Astrocyte of the spinal cord (primary cell): ENCODE measurements around the gene PSMA7.

Experiments used
- DNase-seq: peaks from one replicate; pipeline ENCODE4 v3.0.0; 2011; ENCODE audit warnings: low read depth, low spot score
- H3K4me3 ChIP-seq: 2 replicates; pipeline ENCODE4 v1.5.1; 2011; ENCODE audit warnings: low read depth, mild to moderate bottlenecking, low read length, moderate library complexity
- in situ Hi-C: cut with HindIII; loops from 2 replicates; pipeline ENCODE4 v1.10.0; 2017; ENCODE audit warnings: low sequenced_read_pairs
- TF ChIP-seq, protein P1 (sequence below): IDR thresholded peaks from 2 replicates; pipeline ENCODE4 v1.5.1; 2012; ENCODE audit warnings: low read depth, mild to moderate bottlenecking, low read length, inconsistent platforms

Gene PSMA7

DNA sequence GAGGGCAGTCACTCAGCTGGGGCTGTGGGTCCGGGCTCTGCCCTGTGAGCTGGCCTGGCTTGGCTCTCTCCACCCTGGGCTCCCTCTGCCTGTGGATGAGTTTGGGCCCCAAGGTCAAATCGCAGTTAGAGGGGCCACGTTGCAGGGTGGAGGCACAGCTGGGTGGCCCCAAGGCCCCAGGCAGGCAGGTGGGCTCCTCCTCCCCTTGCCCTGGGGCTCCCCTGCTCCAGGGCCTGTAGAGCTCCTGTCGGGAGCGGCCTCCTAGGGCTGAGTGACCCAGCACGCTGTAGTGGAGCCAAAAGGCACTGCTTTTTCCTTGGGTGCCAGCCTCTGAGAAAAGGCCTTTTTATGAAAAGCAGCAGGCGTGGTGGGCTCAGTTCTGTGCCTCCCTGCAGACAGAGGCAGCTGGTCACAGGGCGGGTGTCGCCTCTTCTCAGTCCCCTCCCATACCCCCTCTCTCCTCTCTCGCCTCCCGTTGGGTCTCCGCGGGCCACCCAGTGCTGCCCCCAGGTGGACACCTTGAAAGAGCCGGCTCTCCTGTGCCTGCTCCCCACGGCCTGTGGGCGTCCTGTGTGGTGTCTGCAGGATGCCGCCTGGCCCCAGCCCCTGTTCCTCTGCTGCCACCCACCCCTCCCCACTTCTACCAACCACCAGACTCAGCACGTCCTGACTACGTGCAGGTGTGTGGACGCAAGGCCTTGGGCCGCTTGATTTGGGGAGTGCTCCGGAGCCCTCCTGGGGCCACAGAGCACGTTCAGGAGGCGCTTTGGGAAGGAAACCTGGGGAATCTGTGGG, 13.6 kb upstream of the PSMA7 start:
- no peak overlapping the region for H3K4me3 ChIP-seq
- TF ChIP-seq, protein P1, sequence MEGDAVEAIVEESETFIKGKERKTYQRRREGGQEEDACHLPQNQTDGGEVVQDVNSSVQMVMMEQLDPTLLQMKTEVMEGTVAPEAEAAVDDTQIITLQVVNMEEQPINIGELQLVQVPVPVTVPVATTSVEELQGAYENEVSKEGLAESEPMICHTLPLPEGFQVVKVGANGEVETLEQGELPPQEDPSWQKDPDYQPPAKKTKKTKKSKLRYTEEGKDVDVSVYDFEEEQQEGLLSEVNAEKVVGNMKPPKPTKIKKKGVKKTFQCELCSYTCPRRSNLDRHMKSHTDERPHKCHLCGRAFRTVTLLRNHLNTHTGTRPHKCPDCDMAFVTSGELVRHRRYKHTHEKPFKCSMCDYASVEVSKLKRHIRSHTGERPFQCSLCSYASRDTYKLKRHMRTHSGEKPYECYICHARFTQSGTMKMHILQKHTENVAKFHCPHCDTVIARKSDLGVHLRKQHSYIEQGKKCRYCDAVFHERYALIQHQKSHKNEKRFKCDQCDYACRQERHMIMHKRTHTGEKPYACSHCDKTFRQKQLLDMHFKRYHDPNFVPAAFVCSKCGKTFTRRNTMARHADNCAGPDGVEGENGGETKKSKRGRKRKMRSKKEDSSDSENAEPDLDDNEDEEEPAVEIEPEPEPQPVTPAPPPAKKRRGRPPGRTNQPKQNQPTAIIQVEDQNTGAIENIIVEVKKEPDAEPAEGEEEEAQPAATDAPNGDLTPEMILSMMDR = peak; percentile 83
- in situ Hi-C loops = no loop called here
- DNase-seq = peak; percentile 37

DNA sequence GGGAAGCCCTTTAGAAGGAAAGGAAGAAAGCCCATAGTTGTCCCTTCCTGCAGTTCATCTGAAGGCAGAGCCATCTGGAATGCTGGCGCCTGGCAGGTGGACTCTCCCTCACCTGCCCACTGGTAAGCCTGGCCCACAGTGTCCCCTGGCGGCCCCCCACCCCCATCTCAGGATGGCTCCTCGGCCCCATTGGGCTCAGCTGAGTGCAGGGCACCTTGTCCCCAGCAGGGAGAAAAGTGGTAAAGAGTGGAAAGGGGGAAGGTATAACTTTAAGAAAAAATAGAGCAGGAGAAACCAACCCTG, 13.0 kb upstream of the PSMA7 start:
- in situ Hi-C loops = no loop called here
- no peak for DNase-seq
- H3K4me3 ChIP-seq = no peak overlapping the region
- TF ChIP-seq, protein P1 = peak; percentile 0

DNA sequence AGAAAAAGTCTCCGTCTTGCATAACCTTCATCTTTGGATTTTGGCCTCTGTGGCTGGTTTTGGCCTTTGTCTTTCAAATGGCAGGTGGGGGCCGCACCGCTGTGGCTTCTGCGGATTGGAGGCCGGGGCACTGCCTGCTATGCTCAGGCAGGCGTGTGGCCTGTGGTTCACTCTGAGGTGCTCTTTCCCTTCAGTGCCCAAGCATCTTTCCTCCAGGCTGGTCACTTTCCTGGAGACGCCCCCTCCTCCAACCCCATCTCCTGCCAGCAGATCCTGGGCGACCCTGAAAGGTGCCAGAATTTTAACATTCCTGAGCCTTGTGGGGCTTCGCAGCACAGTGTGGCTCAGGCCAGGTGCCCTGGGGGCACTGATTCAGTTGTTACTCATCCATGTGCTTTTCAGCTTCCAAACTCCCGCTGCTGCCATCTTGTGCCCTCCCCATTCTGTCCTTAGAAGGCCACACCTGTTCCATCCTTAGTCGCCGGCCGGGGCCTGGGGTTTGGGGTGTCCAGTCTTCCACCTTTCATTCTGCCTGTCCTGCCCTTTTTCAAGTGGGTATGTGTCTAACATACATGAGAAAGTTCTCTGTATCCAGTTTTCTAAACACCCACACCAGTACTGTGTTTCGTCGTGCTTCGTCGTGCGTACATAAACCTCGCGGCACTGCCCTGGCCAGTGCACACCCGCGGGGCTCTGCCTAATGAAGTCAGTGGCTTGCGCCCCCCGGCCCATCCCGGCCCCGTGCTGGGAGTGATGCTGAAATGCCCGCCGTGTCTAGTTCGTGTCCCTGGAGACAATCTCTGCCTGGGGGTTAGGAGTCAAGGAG, 12.4 kb upstream of the PSMA7 start:
- in situ Hi-C loops = no loop called here
- no peak for DNase-seq
- H3K4me3 ChIP-seq = no peak overlapping the region
- TF ChIP-seq, protein P1 = no peak

DNA sequence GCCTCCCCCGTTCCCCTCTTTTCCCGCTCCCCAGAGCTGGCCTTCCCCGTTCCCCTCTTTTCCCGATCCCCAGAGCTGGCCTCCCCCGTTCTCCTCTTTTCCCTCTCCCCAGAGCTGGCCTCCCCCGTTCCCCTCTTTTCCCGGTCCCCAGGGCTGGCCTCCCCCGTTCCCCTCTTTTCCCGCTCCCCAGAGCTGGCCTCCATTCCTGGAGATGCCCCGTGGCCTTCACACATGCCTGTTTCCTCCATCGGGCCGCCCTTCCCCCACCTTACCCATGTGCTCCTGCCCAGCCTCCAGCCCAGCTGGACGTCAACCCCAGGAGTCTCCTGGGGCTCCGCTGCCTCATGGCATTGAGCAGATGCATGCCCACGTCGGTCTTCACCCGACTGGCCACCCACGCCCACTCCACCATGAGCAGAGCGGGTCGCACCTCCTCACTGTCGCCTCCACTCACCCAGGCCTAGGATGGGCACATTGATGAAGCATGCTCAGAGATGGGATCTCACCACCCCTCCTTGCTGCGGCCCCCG, 8.7 kb upstream of the PSMA7 start:
- in situ Hi-C loops = no loop called here
- DNase-seq = no peak
- H3K4me3 ChIP-seq = no peak overlapping the region
- TF ChIP-seq, protein P1 = no peak

DNA sequence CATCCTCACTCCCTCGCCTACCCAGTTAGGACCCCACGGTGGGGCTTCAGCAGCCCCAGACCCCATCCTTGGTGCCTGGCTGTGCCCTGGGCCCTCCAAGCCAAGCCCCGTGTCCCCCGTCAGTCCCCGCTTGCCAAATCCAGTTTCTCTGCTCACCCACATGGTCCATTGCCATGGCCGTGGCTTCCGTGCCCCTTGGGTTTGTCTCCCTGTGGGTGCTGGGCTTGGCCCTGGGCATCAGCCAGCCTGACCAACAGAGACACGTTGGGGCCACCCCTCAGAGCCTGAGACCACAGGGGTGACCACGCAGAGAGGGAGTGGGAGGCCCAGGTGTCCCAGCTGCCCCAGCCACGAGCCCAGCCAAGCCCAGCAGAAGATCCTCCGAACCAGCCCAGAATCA, 8.0 kb upstream of the PSMA7 start:
- no peak overlapping the region for H3K4me3 ChIP-seq
- TF ChIP-seq, protein P1 = no peak
- in situ Hi-C loops = no loop called here
- DNase-seq = no peak

DNA sequence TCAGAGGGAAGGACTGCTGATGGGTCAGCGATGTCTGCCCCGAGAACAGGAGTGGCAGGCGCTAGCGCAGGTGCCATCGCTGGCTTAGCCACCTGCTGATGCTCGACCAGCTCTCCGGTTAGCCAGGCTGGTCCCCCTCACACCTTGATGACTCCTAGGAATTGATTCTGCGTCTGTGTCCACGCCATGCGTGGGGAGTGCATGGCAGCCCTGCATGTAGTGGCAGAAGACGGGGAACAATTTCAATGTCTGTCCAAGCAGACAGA, 7.0 kb upstream of the PSMA7 start:
- in situ Hi-C loops = no loop called here
- DNase-seq = no peak
- no peak overlapping the region for H3K4me3 ChIP-seq
- TF ChIP-seq, protein P1 = no peak
